IPS-20b (cell line): ENCODE results near the gene ENOPH1.
"Not testable (repeated sequence)": the region's sequence is repeated elsewhere in the genome, so short reads cannot be mapped to it uniquely, and the experiment has no call there.

Experiments used
- H3K27ac ChIP-seq: one replicate; pipeline ENCODE4 v1.5.1; 2013; ENCODE audit warnings: low read length
- H3K27me3 ChIP-seq: 2 replicates; pipeline ENCODE4 v1.6.1; 2013; ENCODE audit warnings: mild to moderate bottlenecking, low read length, inconsistent platforms; ENCODE audit not compliant: insufficient read depth
- H3K36me3 ChIP-seq: 2 replicates; pipeline ENCODE4 v1.6.1; 2013; ENCODE audit warnings: low read depth, mild to moderate bottlenecking, inconsistent platforms, low read length, moderate library complexity; ENCODE audit not compliant: insufficient read depth
- H3K4me1 ChIP-seq: 2 replicates; pipeline ENCODE4 v1.6.1; 2013; ENCODE audit warnings: mild to moderate bottlenecking, control low read depth, inconsistent platforms, low read length, moderate library complexity; ENCODE audit not compliant: insufficient read depth
- H3K4me3 ChIP-seq: 2 replicates; pipeline ENCODE4 v1.5.1; 2013; ENCODE audit warnings: mild to moderate bottlenecking, low read length, inconsistent platforms
- H3K9ac ChIP-seq: 2 replicates; pipeline ENCODE4 v1.6.1; 2013; ENCODE audit warnings: low read depth, mild to moderate bottlenecking, inconsistent platforms, low read length, moderate library complexity
- H3K9me3 ChIP-seq: 2 replicates; pipeline ENCODE4 v1.6.1; 2013; ENCODE audit warnings: mild to moderate bottlenecking, low read depth, low read length, inconsistent platforms; ENCODE audit not compliant: insufficient read depth

The ENOPH1 gene

GRCh38 chr4:82430193-82430963 is at the start of gene ENOPH1, which contains the start of gene HNRNPDL:
Gene ENOPH1, plus strand, starts transcription at chr4:82430590. Its CDS starts 240 bp downstream, at chr4:82430830.
Gene HNRNPDL, minus strand, starts transcription at chr4:82430462. Its CDS starts 772 bp downstream, at chr4:82429690.
- H3K36me3 ChIP-seq, result peaks cover 50% of the 10 kb centered on the region
- H3K4me3 ChIP-seq, result peak within 1 kb of the TSS; percentile 96
- H3K27ac ChIP-seq, result peak within 1 kb of the TSS; percentile 93
- peak within 1 kb of the TSS; percentile 100 for H3K9ac ChIP-seq
- H3K9me3 ChIP-seq, result no peaks in the 10 kb centered on the region
- no peaks in the 10 kb centered on the region for H3K27me3 ChIP-seq
- H3K4me1 ChIP-seq, result peaks cover 18% of the 10 kb centered on the region; the same call in 1 of the 2 replicates

GRCh38 chr4:82380831-82381230 is 49.6 kb upstream of the ENOPH1 start:
- Histone ChIP-seq H3K9me3 (peaks cover 9% of the 10 kb centered on the region), H3K27ac (no peak overlapping the region), H3K9ac (no peak overlapping the region), H3K27me3 (no peaks in the 10 kb centered on the region), H3K4me3 (no peak overlapping the region), H3K4me1 (no peaks in the 10 kb centered on the region), H3K36me3 (peaks cover 4% of the 10 kb centered on the region; the same call in 1 of the 2 replicates)

GRCh38 chr4:82381235-82381634 is 49.2 kb upstream of the ENOPH1 start:
- Histone ChIP-seq H3K4me1 (no peaks in the 10 kb centered on the region), H3K9ac (no peak overlapping the region), H3K4me3 (no peak overlapping the region), H3K36me3 (peaks cover 4% of the 10 kb centered on the region; the same call in 1 of the 2 replicates), H3K27me3 (no peaks in the 10 kb centered on the region), H3K27ac (no peak overlapping the region), H3K9me3 (peaks cover 13% of the 10 kb centered on the region)

GRCh38 chr4:82381661-82382296 is 48.6 kb upstream of the ENOPH1 start:
- Histone ChIP-seq H3K27me3 (no peaks in the 10 kb centered on the region), H3K4me1 (no peaks in the 10 kb centered on the region), H3K4me3 (no peak overlapping the region), H3K9me3 (peaks cover 13% of the 10 kb centered on the region), H3K27ac (no peak overlapping the region), H3K36me3 (no peaks in the 10 kb centered on the region), H3K9ac (no peak overlapping the region)

- Histone ChIP-seq H3K9me3 (peaks cover 13% of the 10 kb centered on the region), H3K4me1 (no peaks in the 10 kb centered on the region), H3K4me3 (no peak overlapping the region), H3K27me3 (no peaks in the 10 kb centered on the region), H3K27ac (no peak overlapping the region), H3K9ac (no peak overlapping the region), H3K36me3 (no peaks in the 10 kb centered on the region)
Observed at GRCh38 chr4:82382751-82383150, 47.6 kb upstream of the ENOPH1 start.

GRCh38 chr4:82386312-82386711 is 44.1 kb upstream of the ENOPH1 start:
- H3K4me3 ChIP-seq, result not testable (repeated sequence)

GRCh38 chr4:82388405-82388804 is 42.0 kb upstream of the ENOPH1 start:
- no peaks in the 10 kb centered on the region for H3K27me3 ChIP-seq
- H3K27ac ChIP-seq, result no peak overlapping the region
- no peak overlapping the region for H3K9ac ChIP-seq
- no peak overlapping the region for H3K4me3 ChIP-seq
- H3K9me3 ChIP-seq, result peaks cover 13% of the 10 kb centered on the region
- no peaks in the 10 kb centered on the region for H3K4me1 ChIP-seq
- no peaks in the 10 kb centered on the region for H3K36me3 ChIP-seq

More at GRCh38 chr4:82386312-82386711, 44.1 kb upstream of the ENOPH1 start:
- H3K4me1 ChIP-seq, H3K36me3 ChIP-seq, H3K27ac ChIP-seq, H3K9ac ChIP-seq, H3K27me3 ChIP-seq: not testable (repeated sequence)
- peaks cover 13% of the 10 kb centered on the region for H3K9me3 ChIP-seq

GRCh38 chr4:82390061-82390460 is 40.3 kb upstream of the ENOPH1 start:
- H3K36me3 ChIP-seq, H3K4me3 ChIP-seq, H3K4me1 ChIP-seq, H3K9ac ChIP-seq, H3K27me3 ChIP-seq, H3K27ac ChIP-seq: not testable (repeated sequence)
- H3K9me3 ChIP-seq, result peaks cover 12% of the 10 kb centered on the region

- Histone ChIP-seq H3K4me3 (no peak overlapping the region), H3K9ac (no peak overlapping the region), H3K9me3 (no peaks in the 10 kb centered on the region), H3K36me3 (no peaks in the 10 kb centered on the region), H3K4me1 (no peaks in the 10 kb centered on the region), H3K27me3 (no peaks in the 10 kb centered on the region), H3K27ac (no peak overlapping the region)
Observed at GRCh38 chr4:82394896-82395295, 35.5 kb upstream of the ENOPH1 start.

GRCh38 chr4:82397527-82397926 is 32.9 kb upstream of the ENOPH1 start:
- no peak overlapping the region for H3K4me3 ChIP-seq
- no peaks in the 10 kb centered on the region for H3K36me3 ChIP-seq
- no peaks in the 10 kb centered on the region for H3K4me1 ChIP-seq
- no peaks in the 10 kb centered on the region for H3K9me3 ChIP-seq
- H3K27ac ChIP-seq, result no peak overlapping the region
- H3K27me3 ChIP-seq, result no peaks in the 10 kb centered on the region
- H3K9ac ChIP-seq, result no peak overlapping the region

- Histone ChIP-seq H3K27ac (no peak overlapping the region), H3K27me3 (no peaks in the 10 kb centered on the region), H3K4me1 (no peaks in the 10 kb centered on the region)
Observed at GRCh38 chr4:82398263-82398662, 32.1 kb upstream of the ENOPH1 start.

GRCh38 chr4:82401600-82401999 is 28.8 kb upstream of the ENOPH1 start:
- H3K9me3 ChIP-seq, result no peaks in the 10 kb centered on the region
- H3K9ac ChIP-seq, result no peak overlapping the region
- no peaks in the 10 kb centered on the region for H3K36me3 ChIP-seq
- no peaks in the 10 kb centered on the region for H3K27me3 ChIP-seq
- H3K4me3 ChIP-seq, result no peak overlapping the region
- H3K4me1 ChIP-seq, result no peaks in the 10 kb centered on the region
- no peak overlapping the region for H3K27ac ChIP-seq

More at GRCh38 chr4:82398263-82398662, 32.1 kb upstream of the ENOPH1 start:
- Histone ChIP-seq H3K36me3 (no peaks in the 10 kb centered on the region), H3K9me3 (no peaks in the 10 kb centered on the region), H3K4me3 (no peak overlapping the region), H3K9ac (no peak overlapping the region)
